Activated naive CD4-positive, alpha-beta T cell treated with Interleukin-2 at 50 U/mL for 16 hours (primary cell): ENCODE results near the gene RIPPLY3.
"Not testable (repeated sequence)": the region's sequence is repeated elsewhere in the genome, so short reads cannot be mapped to it uniquely, and the experiment has no call there.

Experiments used
- DNase-seq: peaks from one replicate; pipeline ENCODE4 v3.0.0-alpha.2; 2020

The RIPPLY3 gene

DNA sequence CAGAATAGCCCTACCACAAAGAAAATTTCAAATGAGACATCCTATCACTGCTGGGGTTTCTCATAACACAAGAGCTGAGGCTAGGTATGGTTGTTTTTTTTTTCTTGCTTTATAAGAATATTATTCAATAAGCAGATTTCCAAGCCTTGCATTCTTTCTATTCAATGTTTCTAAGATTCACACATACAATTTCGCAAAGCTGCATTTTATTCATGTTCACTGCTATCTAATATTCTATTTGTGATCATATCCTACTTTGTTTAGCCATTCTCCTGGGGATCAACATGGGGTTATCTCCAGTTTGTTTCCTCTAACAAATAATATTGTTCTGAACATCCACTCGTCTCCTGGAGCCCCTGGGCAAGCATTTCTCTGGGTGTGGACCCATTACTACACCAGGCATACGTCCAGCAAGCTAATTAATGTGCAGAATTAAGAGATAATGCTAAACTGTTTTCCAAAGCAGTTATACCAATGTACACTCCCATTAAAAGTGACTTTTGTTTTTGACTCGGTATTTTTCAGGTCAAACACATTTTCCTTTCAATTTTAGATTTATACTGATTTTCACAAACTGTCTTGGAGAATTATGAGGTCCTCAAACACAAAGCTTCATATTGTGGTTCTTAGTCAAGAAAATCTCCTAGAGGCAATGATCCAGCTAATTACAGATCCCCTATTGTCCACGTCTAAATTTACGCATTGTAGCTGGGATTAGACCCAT lies 24.4 kb upstream of the RIPPLY3 start:
- DNase-seq: no peak

- DNase-seq: no peak
These were observed 20.5 kb upstream of the RIPPLY3 start for GRCh38 chr21:36985751-36986594.

- no peak for DNase-seq
These were observed 18.7 kb upstream of the RIPPLY3 start for GRCh38 chr21:36987845-36988244.

GRCh38 chr21:36988536-36988935 lies 18.0 kb upstream of the RIPPLY3 start:
- DNase-seq: no peak

DNA sequence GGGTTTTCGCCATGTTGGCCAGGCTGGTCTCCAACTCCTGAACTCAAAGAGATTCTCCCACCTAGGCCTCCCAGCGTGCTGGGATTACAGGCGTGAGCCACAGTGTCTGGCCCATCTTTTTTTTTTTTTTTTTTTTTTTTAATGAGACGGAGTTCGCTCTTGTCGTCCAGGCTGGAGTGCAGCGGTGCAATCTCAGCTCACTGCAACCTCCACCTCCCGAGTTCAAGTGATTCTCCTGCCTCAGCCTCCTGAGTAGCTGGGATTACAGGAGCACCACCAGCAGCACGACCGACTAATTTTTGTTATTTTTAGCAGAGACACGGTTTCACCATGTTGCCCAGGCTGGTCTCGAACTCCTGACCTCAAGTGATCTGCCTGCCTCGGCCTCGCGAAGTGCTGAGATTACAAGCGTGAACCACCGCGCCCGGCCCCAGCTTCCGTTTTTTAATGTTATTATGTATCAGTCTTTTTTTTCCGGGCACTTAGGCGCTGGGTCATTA lies 17.3 kb upstream of the RIPPLY3 start:
- DNase-seq: not testable (repeated sequence)

- DNase-seq: peak; percentile 87
These were observed 16.6 kb upstream of the RIPPLY3 start for GRCh38 chr21:36989699-36990507.

- DNase-seq: no peak
These were observed 15.8 kb upstream of the RIPPLY3 start for GRCh38 chr21:36990508-36991205.

DNA sequence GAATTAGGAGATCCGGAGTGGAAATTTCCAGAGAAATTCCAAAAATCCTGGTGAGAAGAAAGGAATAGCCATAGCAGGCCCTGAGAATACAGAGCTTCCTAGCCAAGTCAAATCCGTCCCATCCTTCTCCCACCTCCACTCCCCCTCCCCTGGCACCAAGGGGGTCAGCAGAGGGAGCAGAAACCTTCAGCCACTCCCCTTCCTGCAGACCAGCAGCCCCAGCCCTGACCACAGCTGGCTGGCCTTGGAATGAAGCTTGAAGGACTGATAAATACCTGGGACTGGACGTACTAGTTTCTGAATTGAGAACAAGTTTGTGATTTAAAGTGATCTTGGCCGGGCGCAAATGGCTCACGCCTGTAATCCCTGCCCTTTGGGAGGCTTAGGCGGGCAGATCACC lies 13.8 kb upstream of the RIPPLY3 start:
- DNase-seq: no peak

DNA sequence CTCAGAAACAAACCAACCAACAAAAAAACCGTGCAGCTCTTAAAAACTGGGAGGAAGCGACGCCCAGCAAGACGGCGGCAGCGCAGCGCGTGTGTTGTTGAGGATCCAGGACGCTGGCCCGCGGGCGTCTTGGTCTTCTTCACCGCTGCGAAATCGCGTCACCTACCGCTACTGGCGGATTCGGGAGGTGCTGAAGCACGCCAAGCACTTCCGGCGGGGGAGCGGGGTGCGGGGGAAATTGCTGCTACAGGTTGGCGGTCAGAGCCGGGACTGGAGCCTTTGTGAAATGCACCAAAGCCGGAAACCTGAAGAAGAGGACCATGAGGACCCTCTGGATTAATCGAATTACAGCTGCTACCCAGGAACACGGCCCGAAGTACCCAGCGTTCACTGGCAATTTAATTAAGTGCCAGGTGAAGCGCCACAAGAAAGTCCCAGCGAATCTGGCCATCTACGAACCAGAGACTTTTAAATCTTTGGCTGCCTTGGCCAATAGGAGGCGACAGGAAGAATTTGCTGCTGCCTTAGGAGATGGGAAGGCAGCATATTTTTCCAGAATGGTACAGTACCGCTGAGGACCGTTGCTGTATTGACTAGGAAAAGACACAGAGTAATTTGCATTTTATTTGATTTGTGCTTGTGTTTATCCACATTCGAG lies 11.9 kb upstream of the RIPPLY3 start:
- peak; percentile 42 for DNase-seq

DNA sequence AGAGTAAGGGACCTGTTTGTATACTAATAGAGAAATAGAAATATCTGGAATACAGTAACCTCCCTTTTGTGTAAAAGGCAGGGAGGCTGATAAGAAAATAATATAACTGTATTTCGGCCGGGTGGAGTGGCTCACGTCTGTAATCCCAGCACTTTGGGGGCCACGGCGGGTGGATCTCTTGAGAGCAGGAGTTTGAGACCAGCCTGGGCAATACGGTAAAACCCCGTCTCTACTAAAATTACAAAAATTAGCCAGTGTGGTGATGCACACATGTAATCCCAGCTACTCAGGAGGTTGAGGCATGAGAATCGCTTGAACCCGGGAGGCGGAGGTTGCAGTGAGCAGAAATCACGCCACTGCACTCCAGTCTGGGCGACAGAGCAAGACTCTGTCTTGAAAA lies 11.2 kb upstream of the RIPPLY3 start:
- not testable (repeated sequence) for DNase-seq

DNA sequence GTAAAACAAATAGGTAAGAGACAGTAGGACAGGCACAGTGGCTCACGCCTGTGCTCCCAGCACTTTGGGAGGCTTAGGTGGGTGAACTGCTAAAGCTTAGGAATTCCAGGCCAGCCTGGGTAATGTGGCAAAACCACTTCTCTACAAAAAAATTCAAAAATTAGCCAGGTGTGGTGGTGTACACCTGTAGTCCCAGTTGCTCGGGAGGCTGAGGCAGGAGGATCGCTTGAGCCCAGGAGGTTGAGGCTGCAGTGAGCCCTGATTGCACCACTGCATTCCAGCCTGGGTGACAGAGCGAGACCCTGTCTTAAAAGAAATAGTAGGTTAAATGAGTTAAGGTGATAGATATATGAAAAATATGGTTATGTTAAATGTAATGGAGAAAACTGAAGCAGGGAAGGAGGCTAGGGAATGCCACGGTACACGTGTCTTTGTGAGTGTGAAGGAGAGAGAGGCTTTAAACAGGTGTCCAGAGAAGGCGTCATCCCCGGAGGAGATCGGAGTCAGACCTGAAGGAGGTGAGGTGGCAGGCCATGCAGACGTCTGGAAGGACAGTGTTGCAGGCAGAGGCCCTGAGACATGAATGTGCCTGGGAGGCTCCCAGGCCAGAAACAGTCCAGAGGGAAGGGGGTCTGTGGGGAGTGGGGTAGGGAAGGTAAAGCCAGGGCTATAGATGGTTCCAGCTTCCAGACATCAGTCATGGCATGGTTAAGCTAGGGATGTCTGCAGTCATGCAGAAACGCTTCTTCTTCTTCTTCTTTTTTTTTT lies 7.2 kb upstream of the RIPPLY3 start:
- no peak for DNase-seq

DNA sequence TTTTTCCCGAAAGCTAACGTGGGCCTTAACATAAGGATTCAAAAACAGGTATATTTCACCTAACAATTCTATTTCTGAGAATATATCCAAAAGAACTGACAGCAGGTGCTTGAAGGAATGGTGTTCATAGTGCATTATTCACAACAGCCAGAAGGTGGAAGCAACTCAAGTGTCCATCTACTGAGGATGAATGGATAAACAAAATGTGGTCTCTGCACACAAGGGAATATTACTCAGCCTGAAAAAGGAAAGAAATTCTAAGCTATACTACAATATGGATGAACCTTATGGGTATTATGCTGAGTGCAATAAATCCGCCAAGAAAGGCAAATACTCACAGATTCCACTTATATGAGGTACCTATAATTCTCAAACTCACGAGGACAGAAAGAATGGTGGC lies 6.1 kb upstream of the RIPPLY3 start:
- no peak for DNase-seq

DNA sequence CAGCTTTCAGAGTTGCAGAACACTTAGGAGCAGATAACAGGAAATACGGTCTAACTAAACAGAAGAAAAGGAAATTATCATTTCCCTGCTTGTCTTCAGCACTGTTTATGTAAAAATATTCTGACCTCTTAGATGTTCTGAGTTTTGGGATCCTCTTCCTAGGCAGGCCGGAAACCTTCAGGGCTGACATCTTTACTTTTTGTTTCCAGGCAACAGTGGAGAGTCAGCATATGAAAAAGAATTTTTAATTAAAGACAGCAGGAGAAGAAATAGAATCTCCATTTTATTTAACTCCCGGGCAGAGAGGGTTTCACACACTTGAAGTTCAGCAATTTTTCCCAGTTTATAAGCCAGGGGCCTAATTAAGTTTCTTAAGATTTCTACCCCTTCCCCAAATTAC lies 5.1 kb upstream of the RIPPLY3 start:
- no peak for DNase-seq

GRCh38 chr21:37002851-37003250 lies 3.7 kb upstream of the RIPPLY3 start:
- DNase-seq: not testable (repeated sequence)

- not testable (repeated sequence) for DNase-seq
These were observed 2.6 kb upstream of the RIPPLY3 start for GRCh38 chr21:37003917-37004316.

GRCh38 chr21:37005548-37006485 lies 685 bp upstream of the RIPPLY3 start:
- DNase-seq: no peak

DNA sequence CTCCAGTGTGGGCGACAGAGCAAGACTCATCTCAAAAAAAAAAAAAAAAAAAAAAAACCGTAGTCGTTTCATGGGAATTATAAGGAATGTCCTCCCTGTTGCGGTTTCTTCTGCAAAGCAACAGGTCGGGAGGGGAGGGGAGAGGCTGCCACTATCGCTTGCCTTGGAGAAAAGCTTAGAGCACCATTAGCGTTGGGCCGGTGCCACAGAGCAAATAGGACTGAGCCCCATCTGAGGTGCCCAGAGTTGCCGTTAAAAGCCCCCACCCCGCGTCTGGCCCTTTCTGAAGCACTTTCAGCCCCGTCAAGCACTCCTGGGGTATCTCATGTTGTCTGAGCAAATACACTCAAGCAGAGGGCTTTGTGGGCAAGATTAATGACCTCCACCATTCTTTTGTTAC lies 2.2 kb downstream of the RIPPLY3 start:
- no peak for DNase-seq

GRCh38 chr21:37009740-37010341 lies 3.3 kb downstream of the RIPPLY3 start:
- DNase-seq: peak; percentile 79

DNA sequence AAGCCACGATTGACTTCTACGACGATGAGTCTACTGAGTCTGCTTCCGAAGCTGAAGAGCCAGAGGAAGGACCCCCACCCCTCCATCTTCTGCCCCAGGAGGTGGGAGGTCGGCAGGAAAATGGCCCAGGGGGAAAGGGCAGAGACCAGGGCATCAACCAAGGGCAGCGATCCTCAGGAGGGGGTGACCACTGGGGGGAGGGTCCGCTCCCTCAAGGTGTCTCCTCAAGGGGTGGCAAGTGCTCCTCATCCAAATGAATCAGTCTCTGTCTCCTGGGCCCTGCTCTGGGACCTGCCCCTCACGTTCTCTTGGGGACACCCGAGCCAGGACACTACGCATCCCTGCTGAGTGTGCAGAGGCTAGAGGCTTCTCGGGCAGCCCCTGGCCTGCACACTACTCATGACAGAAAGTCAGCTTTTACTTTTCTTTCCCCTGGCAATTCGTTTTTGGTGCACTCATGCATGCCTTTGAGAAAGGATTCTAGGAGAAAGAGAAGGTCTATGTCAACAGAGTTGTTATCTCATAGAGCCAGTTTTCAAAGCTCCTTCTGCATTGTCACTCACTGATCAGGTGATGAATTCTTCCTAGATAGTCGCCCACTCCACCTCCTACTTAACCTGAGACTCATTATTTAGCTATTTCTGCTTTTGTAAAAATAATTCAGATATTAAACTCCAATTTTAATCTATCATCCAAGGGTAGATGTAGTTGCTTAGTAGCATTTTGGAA lies 11.6 kb downstream of the RIPPLY3 start:
- DNase-seq: no peak
